SU-DHL-6 (cell line): ENCODE measurements around the gene HS6ST1.

Experiments used
- CTCF ChIP-seq: fragments of 200-600 bp; sonication (generic); IDR thresholded peaks from one replicate; pipeline ENCODE4 v1.5.1; 2017; ENCODE audit warnings: antibody characterized with exemption, mild to moderate bottlenecking, low read length, moderate library complexity; ENCODE audit not compliant: insufficient read depth, poor library complexity, severe bottlenecking
- EZH2phosphoT487 ChIP-seq: fragments of 200-600 bp; sonication (generic), shearing (Covaris generic); conservative IDR thresholded peaks from 2 replicates; pipeline ENCODE4 v1.6.1; 2018; ENCODE audit warnings: mild to moderate bottlenecking, antibody characterized with exemption, low read length, moderate library complexity, mixed read lengths

- no peak for TF ChIP-seq CTCF
- TF ChIP-seq EZH2phosphoT487 = no peak
Measured at GRCh38 chr2:128280901-128281321, 37.8 kb downstream of the HS6ST1 start.
